ENCODE data around the gene HMGN4. TPM values are rescaled to one million over a fixed set of nuclear protein-coding genes. Genes with fewer than 3 reads are reported as not detected.

Gene HMGN4
- total and polyA plus RNA-seq, 9 of the 15 experiments (the other 6 are each of a cell fraction or from before 2014, with no cell fraction given), result 35.4 to 134 (median 94.1) TPM

DNA sequence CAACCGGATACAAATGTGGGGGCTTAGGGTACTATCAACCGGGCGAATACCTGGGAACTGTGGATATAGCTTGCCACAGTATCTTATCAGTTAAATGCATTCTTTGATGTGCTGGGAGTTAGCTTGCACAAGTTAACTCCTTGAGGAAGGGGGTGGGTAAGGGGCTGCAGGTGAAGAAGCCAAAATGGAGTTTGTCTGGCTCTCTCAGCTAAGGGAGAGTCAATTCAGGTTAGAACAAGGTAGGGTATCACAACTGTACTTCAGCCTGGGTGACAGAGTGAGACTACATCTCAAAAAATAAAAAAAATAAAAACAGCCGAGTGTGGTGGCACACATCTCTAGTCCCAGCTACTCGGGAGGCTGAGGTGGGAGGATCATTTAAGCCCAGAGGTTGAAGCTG is 46.6 kb upstream of the HMGN4 start (continued):
- no peak for TF ChIP-seq ZKSCAN3 (CRISPR knock-in tag; IDR thresholded peaks at IDR 0.05)
- no peak for TF ChIP-seq SLC30A9 (CRISPR knock-in tag; IDR thresholded peaks at IDR 0.05)
- 0 out of 2 replicates have a peak, but pooled peaks have one; percentile 73 for TF ChIP-seq ZNF644 (tag; IDR thresholded peaks at IDR 0.05; ENCODE audit: low read depth)
- no peak for TF ChIP-seq ZSCAN32 (CRISPR knock-in tag; IDR thresholded peaks at IDR 0.05)
- TF ChIP-seq DPF2 (IDR thresholded peaks at IDR 0.05), result no peak
- TF ChIP-seq ZNF24 (IDR thresholded peaks at IDR 0.05), result no peak
- no peak for TF ChIP-seq FOXJ2 (tag; IDR thresholded peaks at IDR 0.05)
- TF ChIP-seq NR0B1 (IDR thresholded peaks at IDR 0.05; ENCODE audit: partially characterized antibody), result no peak
- peak; percentile 67 for TF ChIP-seq CXXC5 (CRISPR knock-in tag; IDR thresholded peaks at IDR 0.05)
- TF ChIP-seq ZEB2 (IDR thresholded peaks at IDR 0.05), result no peak
- TF ChIP-seq, protein P1, sequence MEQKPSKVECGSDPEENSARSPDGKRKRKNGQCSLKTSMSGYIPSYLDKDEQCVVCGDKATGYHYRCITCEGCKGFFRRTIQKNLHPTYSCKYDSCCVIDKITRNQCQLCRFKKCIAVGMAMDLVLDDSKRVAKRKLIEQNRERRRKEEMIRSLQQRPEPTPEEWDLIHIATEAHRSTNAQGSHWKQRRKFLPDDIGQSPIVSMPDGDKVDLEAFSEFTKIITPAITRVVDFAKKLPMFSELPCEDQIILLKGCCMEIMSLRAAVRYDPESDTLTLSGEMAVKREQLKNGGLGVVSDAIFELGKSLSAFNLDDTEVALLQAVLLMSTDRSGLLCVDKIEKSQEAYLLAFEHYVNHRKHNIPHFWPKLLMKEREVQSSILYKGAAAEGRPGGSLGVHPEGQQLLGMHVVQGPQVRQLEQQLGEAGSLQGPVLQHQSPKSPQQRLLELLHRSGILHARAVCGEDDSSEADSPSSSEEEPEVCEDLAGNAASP (IDR thresholded peaks at IDR 0.05), result no peak
- TF ChIP-seq, protein P2, sequence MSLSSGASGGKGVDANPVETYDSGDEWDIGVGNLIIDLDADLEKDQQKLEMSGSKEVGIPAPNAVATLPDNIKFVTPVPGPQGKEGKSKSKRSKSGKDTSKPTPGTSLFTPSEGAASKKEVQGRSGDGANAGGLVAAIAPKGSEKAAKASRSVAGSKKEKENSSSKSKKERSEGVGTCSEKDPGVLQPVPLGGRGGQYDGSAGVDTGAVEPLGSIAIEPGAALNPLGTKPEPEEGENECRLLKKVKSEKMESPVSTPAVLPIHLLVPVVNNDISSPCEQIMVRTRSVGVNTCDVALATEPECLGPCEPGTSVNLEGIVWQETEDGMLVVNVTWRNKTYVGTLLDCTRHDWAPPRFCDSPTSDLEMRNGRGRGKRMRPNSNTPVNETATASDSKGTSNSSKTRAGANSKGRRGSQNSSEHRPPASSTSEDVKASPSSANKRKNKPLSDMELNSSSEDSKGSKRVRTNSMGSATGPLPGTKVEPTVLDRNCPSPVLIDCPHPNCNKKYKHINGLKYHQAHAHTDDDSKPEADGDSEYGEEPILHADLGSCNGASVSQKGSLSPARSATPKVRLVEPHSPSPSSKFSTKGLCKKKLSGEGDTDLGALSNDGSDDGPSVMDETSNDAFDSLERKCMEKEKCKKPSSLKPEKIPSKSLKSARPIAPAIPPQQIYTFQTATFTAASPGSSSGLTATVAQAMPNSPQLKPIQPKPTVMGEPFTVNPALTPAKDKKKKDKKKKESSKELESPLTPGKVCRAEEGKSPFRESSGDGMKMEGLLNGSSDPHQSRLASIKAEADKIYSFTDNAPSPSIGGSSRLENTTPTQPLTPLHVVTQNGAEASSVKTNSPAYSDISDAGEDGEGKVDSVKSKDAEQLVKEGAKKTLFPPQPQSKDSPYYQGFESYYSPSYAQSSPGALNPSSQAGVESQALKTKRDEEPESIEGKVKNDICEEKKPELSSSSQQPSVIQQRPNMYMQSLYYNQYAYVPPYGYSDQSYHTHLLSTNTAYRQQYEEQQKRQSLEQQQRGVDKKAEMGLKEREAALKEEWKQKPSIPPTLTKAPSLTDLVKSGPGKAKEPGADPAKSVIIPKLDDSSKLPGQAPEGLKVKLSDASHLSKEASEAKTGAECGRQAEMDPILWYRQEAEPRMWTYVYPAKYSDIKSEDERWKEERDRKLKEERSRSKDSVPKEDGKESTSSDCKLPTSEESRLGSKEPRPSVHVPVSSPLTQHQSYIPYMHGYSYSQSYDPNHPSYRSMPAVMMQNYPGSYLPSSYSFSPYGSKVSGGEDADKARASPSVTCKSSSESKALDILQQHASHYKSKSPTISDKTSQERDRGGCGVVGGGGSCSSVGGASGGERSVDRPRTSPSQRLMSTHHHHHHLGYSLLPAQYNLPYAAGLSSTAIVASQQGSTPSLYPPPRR (CRISPR knock-in tag; IDR thresholded peaks at IDR 0.05; ENCODE audit: borderline replicate concordance), result no peak
- no peak for TF ChIP-seq KDM4B (IDR thresholded peaks at IDR 0.05; ENCODE audit: borderline replicate concordance in 2 of 2, low read depth in 1 of 2)
- TF ChIP-seq ETV5 (CRISPR knock-in tag; IDR thresholded peaks at IDR 0.05; ENCODE audit: low read depth), result no peak
- no peak for TF ChIP-seq ZC3H11A (IDR thresholded peaks at IDR 0.05; ENCODE audit: low read depth, low read length)
- TF ChIP-seq MBD2 (IDR thresholded peaks at IDR 0.05; ENCODE audit: borderline replicate concordance, low read depth), result no peak
- peak; percentile 17; the same call in 1 of the 2 replicates for TF ChIP-seq MAFG (tag; conservative IDR thresholded peaks at IDR 0.05)
- peak; percentile 80; the same call in 1 of the 2 replicates for TF ChIP-seq ZNF766 (CRISPR knock-in tag; conservative IDR thresholded peaks at IDR 0.05)
- no peak for TF ChIP-seq ELF1 (tag; IDR thresholded peaks at IDR 0.05)
- TF ChIP-seq MNT (conservative IDR thresholded peaks at IDR 0.05), result no peak
- TF ChIP-seq ZNF197 (CRISPR knock-in tag; IDR thresholded peaks at IDR 0.05; ENCODE audit: low read depth), result 0 out of 2 replicates have a peak, but pooled peaks have one; percentile 61
- no peak for TF ChIP-seq ILF3 (IDR thresholded peaks at IDR 0.05; ENCODE audit: borderline replicate concordance)

All from K562 (cell line).